Ascending aorta (tissue), 2 donors: Measurements from ENCODE around the gene PLA2G2D. TPM values are rescaled to one million over a fixed set of nuclear protein-coding genes. Genes with fewer than 3 reads are reported as not detected.

Experiments
- DNase-seq, 2 donors: peaks; one replicate each; pipeline ENCODE4 v3.0.0-alpha.2; 2019; ENCODE audit warnings: low spot score in 2 of 2
- H3K27ac ChIP-seq, 2 donors: fragments of 200-600 bp; sonication (generic); one replicate each; pipeline ENCODE4 v1.5.1; 2016 to 2017; ENCODE audit warnings: mild to moderate bottlenecking in 1 of 2
- H3K27me3 ChIP-seq: fragments of 200-600 bp; sonication (generic); one replicate; pipeline ENCODE4 v1.5.1; 2017
- H3K36me3 ChIP-seq, 2 donors: fragments of 200-600 bp; sonication (generic); one replicate each; pipeline ENCODE4 v1.5.1; 2016
- H3K4me1 ChIP-seq, 2 donors: fragments of 200-600 bp; sonication (generic); one replicate each; pipeline ENCODE4 v1.5.1; 2016 to 2017; ENCODE audit warnings: mild to moderate bottlenecking in 1 of 2
- H3K4me3 ChIP-seq, 2 donors: fragments of 200-600 bp; sonication (generic); one replicate each; pipeline ENCODE4 v1.5.1; 2016 to 2017; ENCODE audit warnings: mild to moderate bottlenecking in 1 of 2
- H3K9me3 ChIP-seq, 2 donors: fragments of 200-600 bp; sonication (generic); one replicate each; pipeline ENCODE4 v1.5.1; 2016
- intact Hi-C: fragments of 100-400 bp; cut with DNase I; formaldehyde crosslinking; loops from one replicate; pipeline ENCODE4 v1.15.1; 2023
- total RNA-seq: library from RNA; depleted of rRNA; stranded (reverse); fragments of >200 nt; gene quantifications from one replicate; pipeline ENCODE4 v1.1.0, GENCODE V29; 2016
- TF ChIP-seq, protein P1 (sequence below), 3 experiments: fragments of 200-600 bp in 2 of 3; fragments of 450-650 bp in 1 of 3; sonication (generic) in 2 of 3; IDR thresholded peaks; one replicate each; pipeline ENCODE4 v1.5.1; 2016 to 2019; ENCODE audit warnings: antibody characterized with exemption in 3 of 3, mild to moderate bottlenecking in 1 of 3, moderate library complexity in 1 of 3

PLA2G2D gene
- total RNA-seq, 1 donor from 2014 or later, result not detected

DNA sequence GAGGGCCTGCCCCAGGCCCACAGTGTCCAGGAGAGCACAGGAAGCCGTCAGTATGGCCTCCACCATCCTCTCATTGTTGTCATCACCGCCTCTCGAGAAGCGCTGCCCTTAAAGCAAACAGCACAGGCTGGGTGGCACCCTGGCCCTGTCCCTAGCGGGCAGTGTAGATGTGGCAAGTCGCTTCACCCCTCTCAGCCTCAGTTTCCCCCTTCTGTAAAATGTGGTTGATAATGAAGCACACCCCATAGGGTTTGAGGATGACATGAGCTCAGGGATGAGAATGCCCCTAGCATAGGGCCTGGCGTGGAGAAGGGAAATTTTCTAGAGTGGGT is 33.2 kb upstream of the PLA2G2D start:
- DNase-seq, result no peak
- peaks cover 0 to 4% of the 10 kb centered on the region in 2 donors for H3K4me1 ChIP-seq
- intact Hi-C loops, result loop anchor here (1.0 to 5.0 kb wide), 4 partner anchors 177 to 490 kb away; partner anchors contain the start of gene HTR6
- H3K9me3 ChIP-seq, result no peaks in the 10 kb centered on the region
- H3K27me3 ChIP-seq, result no peaks in the 10 kb centered on the region
- peak overlapping the region in 1 of 2 donors; percentile 44 for H3K4me3 ChIP-seq
- no peak overlapping the region for H3K27ac ChIP-seq
- TF ChIP-seq, protein P1, sequence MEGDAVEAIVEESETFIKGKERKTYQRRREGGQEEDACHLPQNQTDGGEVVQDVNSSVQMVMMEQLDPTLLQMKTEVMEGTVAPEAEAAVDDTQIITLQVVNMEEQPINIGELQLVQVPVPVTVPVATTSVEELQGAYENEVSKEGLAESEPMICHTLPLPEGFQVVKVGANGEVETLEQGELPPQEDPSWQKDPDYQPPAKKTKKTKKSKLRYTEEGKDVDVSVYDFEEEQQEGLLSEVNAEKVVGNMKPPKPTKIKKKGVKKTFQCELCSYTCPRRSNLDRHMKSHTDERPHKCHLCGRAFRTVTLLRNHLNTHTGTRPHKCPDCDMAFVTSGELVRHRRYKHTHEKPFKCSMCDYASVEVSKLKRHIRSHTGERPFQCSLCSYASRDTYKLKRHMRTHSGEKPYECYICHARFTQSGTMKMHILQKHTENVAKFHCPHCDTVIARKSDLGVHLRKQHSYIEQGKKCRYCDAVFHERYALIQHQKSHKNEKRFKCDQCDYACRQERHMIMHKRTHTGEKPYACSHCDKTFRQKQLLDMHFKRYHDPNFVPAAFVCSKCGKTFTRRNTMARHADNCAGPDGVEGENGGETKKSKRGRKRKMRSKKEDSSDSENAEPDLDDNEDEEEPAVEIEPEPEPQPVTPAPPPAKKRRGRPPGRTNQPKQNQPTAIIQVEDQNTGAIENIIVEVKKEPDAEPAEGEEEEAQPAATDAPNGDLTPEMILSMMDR (IDR thresholded peaks at IDR 0.05), result no peak
- no peaks in the 10 kb centered on the region for H3K36me3 ChIP-seq

DNA sequence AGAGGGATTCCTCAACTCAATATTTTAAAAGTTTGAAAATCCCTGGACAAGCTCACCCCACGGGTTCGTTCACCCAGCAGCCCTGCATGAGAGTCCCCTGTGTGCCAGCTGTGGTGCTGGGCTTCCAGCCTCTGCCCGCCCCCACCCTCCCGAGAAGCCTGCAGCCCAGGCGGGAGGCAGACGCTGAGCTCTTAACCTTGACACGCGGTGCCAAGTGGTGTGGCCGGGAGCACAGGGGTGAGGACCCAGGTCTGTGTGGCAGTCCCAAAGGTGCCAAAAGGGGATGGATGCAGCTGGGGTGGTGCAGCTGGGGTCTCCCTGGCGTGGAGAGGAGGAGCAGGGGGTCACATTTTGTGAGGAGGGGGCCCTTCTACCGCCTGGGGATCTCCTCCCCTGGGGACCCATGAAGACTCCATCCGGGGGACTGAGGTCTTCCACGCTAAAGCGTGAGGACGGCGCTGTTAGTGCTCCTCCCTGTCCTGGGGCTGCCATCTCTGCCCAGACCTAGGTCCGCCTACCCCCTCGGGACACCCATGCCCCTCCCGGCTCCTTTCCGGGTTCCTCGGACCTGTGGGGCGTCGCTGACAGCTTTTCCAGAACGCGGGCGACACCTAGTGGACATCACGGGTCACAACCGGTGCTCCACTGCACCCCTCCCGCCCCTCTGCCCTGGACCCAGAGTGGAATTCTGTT is 32.7 kb upstream of the PLA2G2D start:
- no peaks in the 10 kb centered on the region for H3K9me3 ChIP-seq
- TF ChIP-seq, protein P1 (IDR thresholded peaks at IDR 0.05), result peak; percentile 88 to 96 (median 93)
- peak overlapping the region; percentile 44 to 49 for H3K4me3 ChIP-seq
- intact Hi-C loops, result loop anchor here (1.0 to 5.0 kb wide), 4 partner anchors 177 to 490 kb away; partner anchors contain the start of gene HTR6
- H3K27me3 ChIP-seq, result no peaks in the 10 kb centered on the region
- DNase-seq, result peak in 1 of 2 donors; percentile 87
- peaks cover 0 to 4% of the 10 kb centered on the region in 2 donors for H3K4me1 ChIP-seq
- H3K27ac ChIP-seq, result no peak overlapping the region
- no peaks in the 10 kb centered on the region for H3K36me3 ChIP-seq

DNA sequence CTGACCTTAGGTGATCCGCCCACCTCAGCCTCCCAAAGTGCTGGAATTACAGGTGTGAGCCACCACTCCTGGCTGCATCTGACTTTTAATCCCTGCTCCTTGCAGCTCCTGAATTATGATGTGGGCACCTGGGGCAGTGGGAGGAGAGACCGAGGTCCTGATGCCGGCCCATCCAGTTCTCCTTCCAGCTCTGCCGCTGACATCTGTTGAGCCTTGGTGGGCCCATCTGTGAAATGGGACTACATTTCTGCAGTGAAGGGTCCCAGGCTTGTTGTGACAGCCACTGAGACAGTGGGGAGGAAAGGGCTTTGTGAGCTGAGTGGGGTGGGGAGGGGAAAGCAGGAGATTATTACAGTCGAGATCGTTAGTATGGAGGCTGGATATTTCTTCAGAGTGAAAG is 31.6 kb upstream of the PLA2G2D start:
- DNase-seq, result no peak
- no peak overlapping the region for H3K27ac ChIP-seq
- H3K9me3 ChIP-seq, result no peaks in the 10 kb centered on the region
- peaks cover 0 to 4% of the 10 kb centered on the region in 2 donors for H3K4me1 ChIP-seq
- H3K36me3 ChIP-seq, result no peaks in the 10 kb centered on the region
- TF ChIP-seq, protein P1 (IDR thresholded peaks at IDR 0.05), result no peak
- intact Hi-C loops, result loop anchor here (5.0 kb wide), 2 partner anchors 341 to 489 kb away; partner anchors contain the start of gene HTR6
- no peaks in the 10 kb centered on the region for H3K27me3 ChIP-seq
- no peak overlapping the region for H3K4me3 ChIP-seq

DNA sequence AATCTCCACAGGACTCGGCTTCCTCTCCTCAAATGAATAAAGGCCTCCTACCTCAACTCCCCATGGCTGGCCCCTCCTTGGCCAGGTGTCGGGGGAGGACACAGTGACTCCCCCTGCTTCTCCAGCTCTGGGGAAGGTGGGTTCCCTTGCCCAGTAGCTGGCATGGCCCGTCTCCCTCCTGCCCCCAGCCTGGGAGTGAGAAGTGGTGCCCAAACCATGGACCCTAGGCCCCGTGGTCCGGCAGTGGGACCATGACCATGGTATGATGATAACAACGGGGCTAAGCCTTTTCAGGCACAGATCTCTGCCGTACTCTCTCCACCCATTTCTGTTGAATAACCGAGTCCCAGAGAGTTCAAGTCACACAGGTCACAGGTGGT is 31.0 kb upstream of the PLA2G2D start:
- Histone ChIP-seq H3K36me3 (no peaks in the 10 kb centered on the region), H3K9me3 (no peaks in the 10 kb centered on the region), H3K4me3 (no peak overlapping the region), H3K27me3 (no peaks in the 10 kb centered on the region), H3K27ac (no peak overlapping the region), H3K4me1 (peaks cover 0 to 4% of the 10 kb centered on the region in 2 donors)
- DNase-seq, result no peak
- TF ChIP-seq, protein P1 (IDR thresholded peaks at IDR 0.05), result no peak
- intact Hi-C loops, result loop anchor here (5.0 kb wide), 2 partner anchors 342 to 488 kb away; partner anchors contain the start of gene HTR6

DNA sequence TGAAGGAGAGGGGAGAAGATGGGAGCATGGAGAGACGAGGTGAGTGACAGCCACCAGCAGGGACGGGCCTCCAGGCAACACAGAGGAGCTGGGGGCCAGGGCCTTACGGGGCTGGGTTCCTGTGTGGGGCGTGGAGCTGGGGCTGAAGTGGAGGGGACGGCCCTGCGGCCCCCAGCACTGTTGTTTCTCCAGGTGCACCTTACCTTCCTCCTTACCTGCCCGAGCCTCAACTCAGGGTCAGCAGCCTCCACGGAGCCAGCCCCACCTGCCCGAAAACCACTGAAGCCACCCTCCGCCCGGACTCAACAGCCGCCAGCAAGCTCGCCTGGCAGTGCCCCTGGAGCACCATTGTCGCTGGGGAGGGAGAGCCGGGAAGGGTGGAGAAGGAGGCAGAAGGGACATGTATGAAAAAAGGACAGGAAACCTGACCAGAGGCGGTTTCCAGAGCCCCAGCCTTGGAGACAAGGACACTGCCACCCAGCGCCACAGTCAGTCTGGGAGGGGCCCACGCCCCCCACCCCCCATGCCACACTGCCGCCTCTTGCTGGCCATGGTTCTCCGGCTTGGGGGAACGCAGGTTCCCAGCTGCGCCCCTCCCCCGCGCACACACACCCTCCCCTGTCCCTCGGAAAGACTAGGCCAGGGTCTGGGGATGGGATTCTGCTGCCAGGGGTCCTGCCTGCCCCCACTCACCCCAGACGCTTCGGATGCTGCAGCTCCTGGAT is 30.4 kb upstream of the PLA2G2D start:
- H3K4me3 ChIP-seq, result no peak overlapping the region
- H3K27me3 ChIP-seq, result no peaks in the 10 kb centered on the region
- intact Hi-C loops, result loop anchor here (5.0 kb wide), 2 partner anchors 343 to 487 kb away; partner anchors contain the start of gene HTR6
- no peaks in the 10 kb centered on the region for H3K36me3 ChIP-seq
- TF ChIP-seq, protein P1 (IDR thresholded peaks at IDR 0.05), result no peak
- no peak overlapping the region for H3K27ac ChIP-seq
- peaks cover 0 to 4% of the 10 kb centered on the region in 2 donors for H3K4me1 ChIP-seq
- no peaks in the 10 kb centered on the region for H3K9me3 ChIP-seq
- no peak for DNase-seq
